HFF-Myc (cell line): ENCODE results near the gene PDE11A.
A peak's percentile ranks its signal among the peaks of the same experiment; 100 is the strongest.

Source experiments
- DNase-seq: peaks from one replicate; pipeline ENCODE4 v3.0.0-alpha.2; 2011; ENCODE audit warnings: low read depth; ENCODE audit errors: extremely low read depth
- H3K4me3 ChIP-seq: replicated peaks from 2 replicates; pipeline ENCODE4 v1.5.1; 2011; ENCODE audit warnings: low read depth, mild to moderate bottlenecking, control low read depth, low read length
- CTCF ChIP-seq: IDR thresholded peaks from 2 replicates; pipeline ENCODE4 v1.5.1; 2012; ENCODE audit warnings: mild to moderate bottlenecking, low read depth, low read length, control low read depth; ENCODE audit errors: missing control alignments

The PDE11A gene

GRCh38 chr2:178111743-178112142, 39.2 kb upstream of the PDE11A start:
- TF ChIP-seq CTCF: no peak
- no peak overlapping the region for H3K4me3 ChIP-seq
- DNase-seq: no peak

GRCh38 chr2:178110681-178111080, 38.1 kb upstream of the PDE11A start:
- H3K4me3 ChIP-seq: no peak overlapping the region
- no peak for TF ChIP-seq CTCF
- DNase-seq: no peak

- TF ChIP-seq CTCF: peak; percentile 43
- H3K4me3 ChIP-seq: no peak overlapping the region
- DNase-seq: peak; percentile 15
Measured at GRCh38 chr2:178109813-178110212, 37.2 kb upstream of the PDE11A start.

GRCh38 chr2:178108176-178108575, 35.6 kb upstream of the PDE11A start:
- no peak for TF ChIP-seq CTCF
- H3K4me3 ChIP-seq: no peak overlapping the region
- no peak for DNase-seq

GRCh38 chr2:178106053-178106452, 33.5 kb upstream of the PDE11A start:
- no peak for DNase-seq
- H3K4me3 ChIP-seq: no peak overlapping the region
- TF ChIP-seq CTCF: no peak

GRCh38 chr2:178105566-178105965, 33.0 kb upstream of the PDE11A start:
- no peak overlapping the region for H3K4me3 ChIP-seq
- TF ChIP-seq CTCF: no peak
- no peak for DNase-seq

- no peak for DNase-seq
- TF ChIP-seq CTCF: no peak
- no peak overlapping the region for H3K4me3 ChIP-seq
Measured at GRCh38 chr2:178101321-178102079, 28.9 kb upstream of the PDE11A start.
